SK-N-SH (cell line): ENCODE data around the gene DAB2IP. TPM values are rescaled to one million over a fixed set of nuclear protein-coding genes. Genes with fewer than 3 reads are reported as not detected.

Source experiments
- CTCF ChIA-PET: fragments of 300-600, 350-600 bp; formaldehyde crosslinking; extraction: SDS; loops from one replicate; lab custom pipeline; 2021; lab: Yijun Ruan, JAX
- POLR2A ChIA-PET: fragments of 350-600 bp; sonication (Branson Sonifier 250); formaldehyde crosslinking; extraction: SDS; loops from one replicate; lab custom pipeline; 2020; ENCODE audit warnings: antibody characterized with exemption, inconsistent platforms; lab: Yijun Ruan, JAX
- DNase-seq: peaks from one replicate; pipeline ENCODE4 v3.0.0; 2012
- H2AFZ ChIP-seq: fragments of 200-600 bp; sonication (generic); 2 replicates; pipeline ENCODE4 v1.8.1; 2016; ENCODE audit warnings: antibody characterized with exemption, mild to moderate bottlenecking, low read depth
- H3F3A ChIP-seq: fragments of 200-600 bp; sonication (generic); replicated peaks from 2 replicates; pipeline ENCODE3; 2016; ENCODE audit warnings: antibody characterized with exemption, mild to moderate bottlenecking; ENCODE audit not compliant: insufficient read depth
- H3K27ac ChIP-seq, 2 experiments: fragments of 200-500 bp in 1 of 2; fragments of 200-600 bp in 1 of 2; sonication (Bioruptor generic) in 1 of 2; sonication (generic), shearing (Covaris generic) in 1 of 2; 2 replicates each; pipeline versions ENCODE4 v1.5.1 to v1.6.1; 2014 to 2016; ENCODE audit warnings: low read depth in 2 of 2, inconsistent platforms in 1 of 2, low read length in 1 of 2, mild to moderate bottlenecking in 1 of 2, mixed read lengths in 1 of 2
- H3K27me3 ChIP-seq: fragments of 200-600 bp; sonication (generic), shearing (Covaris generic); 2 replicates; pipeline ENCODE4 v1.6.1; 2016; ENCODE audit warnings: mixed run types; ENCODE audit not compliant: insufficient read depth
- H3K36me3 ChIP-seq, 2 experiments: fragments of 200-500 bp in 1 of 2; fragments of 200-600 bp in 1 of 2; sonication (Bioruptor generic) in 1 of 2; sonication (generic) in 1 of 2; replicated peaks in 1 of 2; 2 replicates each; pipeline versions ENCODE3 to v1.5.1; 2014 to 2016; ENCODE audit warnings: low read length in 1 of 2, mild to moderate bottlenecking in 1 of 2; ENCODE audit not compliant: insufficient read depth in 2 of 2, control insufficient read depth in 1 of 2
- H3K4me1 ChIP-seq, 2 experiments: fragments of 200-500 bp in 1 of 2; fragments of 200-600 bp in 1 of 2; sonication (Bioruptor generic) in 1 of 2; sonication (generic), shearing (Covaris generic) in 1 of 2; 2 replicates each; pipeline versions ENCODE4 v1.5.1 to v1.6.1; 2014 to 2016; ENCODE audit warnings: low read depth in 1 of 2, low read length in 1 of 2, mixed run types in 1 of 2; ENCODE audit not compliant: insufficient read depth in 2 of 2, control insufficient read depth in 1 of 2
- H3K4me2 ChIP-seq: fragments of 200-600 bp; sonication (generic), shearing (Covaris generic); 2 replicates; pipeline ENCODE4 v1.6.1; 2017; ENCODE audit warnings: mixed run types
- H3K4me3 ChIP-seq, 2 experiments: fragments of 200-500 bp in 1 of 2; fragments of 200-600 bp in 1 of 2; sonication (Bioruptor generic) in 1 of 2; sonication (generic), shearing (Covaris generic) in 1 of 2; 2 replicates each; pipeline versions ENCODE4 v1.5.1 to v1.8.1; 2014 to 2016; ENCODE audit warnings: low read depth in 2 of 2, inconsistent platforms in 1 of 2, low read length in 1 of 2, mild to moderate bottlenecking in 1 of 2, mixed read lengths in 1 of 2, moderate library complexity in 1 of 2
- H3K79me2 ChIP-seq: fragments of 200-600 bp; sonication (generic); 2 replicates; pipeline ENCODE4 v1.8.1; 2017; ENCODE audit warnings: mild to moderate bottlenecking; ENCODE audit not compliant: insufficient read depth
- H3K9ac ChIP-seq: fragments of 200-600 bp; sonication (generic); 2 replicates; pipeline ENCODE4 v1.6.1; 2017; ENCODE audit warnings: mixed run types
- H3K9me2 ChIP-seq: fragments of 200-600 bp; sonication (generic); 2 replicates; pipeline ENCODE4 v1.6.1; 2017; ENCODE audit warnings: mixed run types
- H3K9me3 ChIP-seq: fragments of 200-600 bp; sonication (generic); 2 replicates; pipeline ENCODE4 v1.6.1; 2017; ENCODE audit warnings: mixed run types, mild to moderate bottlenecking, moderate library complexity
- H4K20me1 ChIP-seq: fragments of 200-600 bp; sonication (generic); 2 replicates; pipeline ENCODE4 v1.6.1; 2017; ENCODE audit warnings: mild to moderate bottlenecking, mixed run types; ENCODE audit not compliant: insufficient read depth
- EP300 ChIP-seq, 2 experiments: IDR thresholded peaks; 2 replicates each; pipeline versions ENCODE4 v1.4.0 to v1.6.1; 2012; ENCODE audit warnings: borderline replicate concordance in 1 of 2, low read depth in 1 of 2, low read length in 1 of 2
- EZH2phosphoT487 ChIP-seq: fragments of 200-600 bp; sonication (generic); IDR thresholded peaks from 2 replicates; pipeline ENCODE4 v1.6.1; 2017; ENCODE audit warnings: low read depth, mixed run types, mild to moderate bottlenecking, antibody characterized with exemption, moderate library complexity, borderline replicate concordance
- FOXJ3 ChIP-seq: sonication (generic); formaldehyde crosslinking; IDR thresholded peaks from 2 replicates; pipeline ENCODE4 v1.5.1; 2020; ENCODE audit warnings: mild to moderate bottlenecking, missing genetic modification reagents
- FOXM1 ChIP-seq: IDR thresholded peaks from 2 replicates; pipeline ENCODE4 v1.4.0; 2012; ENCODE audit warnings: low read depth, mild to moderate bottlenecking
- GABPA ChIP-seq: IDR thresholded peaks from 2 replicates; pipeline ENCODE4 v1.4.0; 2012; ENCODE audit warnings: low read depth, mild to moderate bottlenecking
- MXI1 ChIP-seq: IDR thresholded peaks from 2 replicates; pipeline ENCODE4 v1.6.1; 2012; ENCODE audit warnings: mild to moderate bottlenecking, low read depth, low read length, improper control_type of control experiment
- NRF1 ChIP-seq: IDR thresholded peaks from 2 replicates; pipeline ENCODE4 v1.6.1; 2012; ENCODE audit warnings: low read depth, mild to moderate bottlenecking, low read length
- POLR2AphosphoS5 ChIP-seq: IDR thresholded peaks from 2 replicates; pipeline ENCODE4 v1.6.1; 2012; ENCODE audit warnings: low read depth, low read length
- RAD21 ChIP-seq: IDR thresholded peaks from 2 replicates; pipeline ENCODE4 v1.6.1; 2012; ENCODE audit warnings: mild to moderate bottlenecking, low read length
- RFX5 ChIP-seq: IDR thresholded peaks from 2 replicates; pipeline ENCODE4 v1.6.1; 2012; ENCODE audit warnings: mild to moderate bottlenecking, improper control_type of control experiment, low read length
- RXRA ChIP-seq: IDR thresholded peaks from 2 replicates; pipeline ENCODE4 v1.4.0; 2012; ENCODE audit warnings: low read depth, mild to moderate bottlenecking, borderline replicate concordance
- SIN3A ChIP-seq: IDR thresholded peaks from 2 replicates; pipeline ENCODE4 v1.6.1; 2012; ENCODE audit warnings: low read depth, mild to moderate bottlenecking, low read length, moderate library complexity, borderline replicate concordance
- TAF1 ChIP-seq: IDR thresholded peaks from 2 replicates; pipeline ENCODE4 v1.6.1; 2012; ENCODE audit warnings: low read depth, mild to moderate bottlenecking, low read length, moderate library complexity, borderline replicate concordance
- TCF12 ChIP-seq: IDR thresholded peaks from 2 replicates; pipeline ENCODE4 v1.4.0; 2012
- TEAD4 ChIP-seq: IDR thresholded peaks from 2 replicates; pipeline ENCODE4 v1.4.0; 2012; ENCODE audit warnings: mild to moderate bottlenecking, borderline replicate concordance; ENCODE audit not compliant: insufficient read depth
- WGBS: methylation state at CpG from one replicate; pipeline ENCODE4 v1.1.6; 2017; ENCODE audit warnings: low lambda C conversion rate; 5-methylcytosine and 5-hydroxymethylcytosine counted together
- polyA plus RNA-seq, 3 experiments: library from polyadenylated mRNA; depleted of rRNA; stranded (reverse); fragments of >200 nt; gene quantifications; 2 replicates each; pipeline ENCODE4 v1.2.3, GENCODE V29; 2012
- TF ChIP-seq, protein P1 (sequence below): IDR thresholded peaks from 2 replicates; pipeline ENCODE4 v1.4.0; 2012; ENCODE audit warnings: low read depth, borderline replicate concordance
- TF ChIP-seq, protein P2 (sequence below): IDR thresholded peaks from 2 replicates; pipeline ENCODE4 v1.6.1; 2012; ENCODE audit warnings: mild to moderate bottlenecking, low read depth, low read length, moderate library complexity
- TF ChIP-seq, protein P3 (sequence below): fragments of 150-350 bp; IDR thresholded peaks from 2 replicates; pipeline ENCODE4 v1.6.1; 2017; ENCODE audit warnings: antibody characterized with exemption, low read length, low read depth, borderline replicate concordance
- TF ChIP-seq, protein P4 (sequence below): IDR thresholded peaks from 2 replicates; pipeline ENCODE4 v1.4.0; 2012; ENCODE audit warnings: low read depth, borderline replicate concordance

DAB2IP gene
- polyA plus RNA-seq, 1 of the 3 experiments (the other 2 are of a cell fraction) = 21.4 TPM

DNA sequence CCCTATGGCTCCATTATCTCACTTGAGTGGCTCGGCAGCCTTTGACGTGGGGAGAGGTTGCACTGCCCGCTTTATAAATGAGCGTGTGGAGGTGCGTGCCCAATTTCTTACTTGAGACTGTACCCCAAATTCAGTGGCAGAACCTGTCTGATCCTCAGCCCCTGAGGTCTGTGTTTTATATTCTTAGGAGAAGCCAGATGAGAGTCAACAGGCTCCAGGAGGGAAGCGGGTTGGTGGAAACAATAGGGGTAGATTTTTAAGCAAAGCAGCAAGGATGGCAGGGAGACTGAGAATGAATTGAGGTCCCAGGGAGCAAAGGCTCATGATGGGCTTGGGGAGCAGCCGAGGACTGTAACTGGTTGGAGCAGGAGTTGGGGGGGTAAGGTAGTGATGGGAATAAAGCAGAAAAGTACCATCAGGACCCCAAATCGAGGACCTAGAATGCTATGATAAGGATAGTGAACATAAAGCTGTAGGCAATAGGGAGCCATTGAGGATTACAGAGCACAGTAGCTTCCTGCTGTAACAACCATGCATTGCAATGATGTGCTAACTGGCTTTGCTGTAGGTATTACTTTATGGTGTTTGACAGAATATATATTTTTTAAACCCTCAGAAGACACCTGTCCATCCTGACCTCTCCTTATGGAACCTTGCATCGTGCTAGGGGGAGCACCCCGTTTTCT, 43.1 kb upstream of the DAB2IP start (continued):
- TF ChIP-seq EP300 (IDR thresholded peaks at IDR 0.05; ENCODE audit: borderline replicate concordance in 1 of 2, low read depth in 1 of 2, low read length in 1 of 2) = no peak
- peak; percentile 14; the same call in 1 of the 2 replicates for TF ChIP-seq RAD21
- TF ChIP-seq, protein P1, sequence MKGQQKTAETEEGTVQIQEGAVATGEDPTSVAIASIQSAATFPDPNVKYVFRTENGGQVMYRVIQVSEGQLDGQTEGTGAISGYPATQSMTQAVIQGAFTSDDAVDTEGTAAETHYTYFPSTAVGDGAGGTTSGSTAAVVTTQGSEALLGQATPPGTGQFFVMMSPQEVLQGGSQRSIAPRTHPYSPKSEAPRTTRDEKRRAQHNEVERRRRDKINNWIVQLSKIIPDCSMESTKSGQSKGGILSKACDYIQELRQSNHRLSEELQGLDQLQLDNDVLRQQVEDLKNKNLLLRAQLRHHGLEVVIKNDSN = no peak
- TF ChIP-seq EZH2phosphoT487 = no peak
- TF ChIP-seq, protein P2, sequence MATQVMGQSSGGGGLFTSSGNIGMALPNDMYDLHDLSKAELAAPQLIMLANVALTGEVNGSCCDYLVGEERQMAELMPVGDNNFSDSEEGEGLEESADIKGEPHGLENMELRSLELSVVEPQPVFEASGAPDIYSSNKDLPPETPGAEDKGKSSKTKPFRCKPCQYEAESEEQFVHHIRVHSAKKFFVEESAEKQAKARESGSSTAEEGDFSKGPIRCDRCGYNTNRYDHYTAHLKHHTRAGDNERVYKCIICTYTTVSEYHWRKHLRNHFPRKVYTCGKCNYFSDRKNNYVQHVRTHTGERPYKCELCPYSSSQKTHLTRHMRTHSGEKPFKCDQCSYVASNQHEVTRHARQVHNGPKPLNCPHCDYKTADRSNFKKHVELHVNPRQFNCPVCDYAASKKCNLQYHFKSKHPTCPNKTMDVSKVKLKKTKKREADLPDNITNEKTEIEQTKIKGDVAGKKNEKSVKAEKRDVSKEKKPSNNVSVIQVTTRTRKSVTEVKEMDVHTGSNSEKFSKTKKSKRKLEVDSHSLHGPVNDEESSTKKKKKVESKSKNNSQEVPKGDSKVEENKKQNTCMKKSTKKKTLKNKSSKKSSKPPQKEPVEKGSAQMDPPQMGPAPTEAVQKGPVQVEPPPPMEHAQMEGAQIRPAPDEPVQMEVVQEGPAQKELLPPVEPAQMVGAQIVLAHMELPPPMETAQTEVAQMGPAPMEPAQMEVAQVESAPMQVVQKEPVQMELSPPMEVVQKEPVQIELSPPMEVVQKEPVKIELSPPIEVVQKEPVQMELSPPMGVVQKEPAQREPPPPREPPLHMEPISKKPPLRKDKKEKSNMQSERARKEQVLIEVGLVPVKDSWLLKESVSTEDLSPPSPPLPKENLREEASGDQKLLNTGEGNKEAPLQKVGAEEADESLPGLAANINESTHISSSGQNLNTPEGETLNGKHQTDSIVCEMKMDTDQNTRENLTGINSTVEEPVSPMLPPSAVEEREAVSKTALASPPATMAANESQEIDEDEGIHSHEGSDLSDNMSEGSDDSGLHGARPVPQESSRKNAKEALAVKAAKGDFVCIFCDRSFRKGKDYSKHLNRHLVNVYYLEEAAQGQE = no peak

DNA sequence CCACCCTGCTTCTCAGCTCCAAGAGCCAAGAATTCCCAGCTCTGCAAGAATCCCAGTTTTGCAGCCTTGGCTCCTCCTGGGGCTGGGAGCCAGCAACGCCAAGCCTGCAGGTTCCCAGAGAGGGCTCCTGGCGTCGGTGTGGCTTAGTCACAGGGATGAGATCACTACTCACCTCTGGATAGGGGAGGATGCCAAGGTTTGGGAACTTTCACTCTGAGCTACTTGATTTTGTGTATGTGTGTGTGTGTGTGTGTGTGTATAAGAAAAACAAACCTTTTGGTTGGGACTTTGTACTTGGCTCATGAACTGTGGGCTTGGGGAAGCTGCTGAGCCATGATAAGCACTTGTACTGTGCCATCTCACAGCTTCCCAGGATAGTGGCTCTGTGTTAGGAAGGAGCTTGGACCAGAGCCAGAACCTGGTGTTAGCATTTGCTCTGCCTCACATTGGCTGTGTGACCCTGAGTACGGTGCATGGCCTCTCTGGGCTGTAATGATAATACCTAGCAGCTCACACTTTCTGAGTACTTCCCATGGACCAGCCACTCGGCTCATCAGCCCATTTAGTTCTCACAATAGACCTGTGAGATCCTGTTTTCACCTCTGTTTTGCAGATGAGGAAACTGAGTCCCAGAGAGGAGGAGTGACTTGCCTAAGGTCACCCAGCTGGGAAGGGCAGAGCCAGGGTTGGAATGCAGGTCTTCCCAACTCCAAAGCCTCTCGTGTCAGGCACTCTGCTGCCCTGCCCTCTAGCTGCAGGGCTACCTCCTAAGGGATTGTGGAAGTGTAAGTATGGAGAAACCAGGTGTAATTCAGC, 41.4 kb upstream of the DAB2IP start:
- peaks cover 20% of the 10 kb centered on the region for H3F3A ChIP-seq
- peaks cover 23% of the 10 kb centered on the region for H4K20me1 ChIP-seq
- H3K9me3 ChIP-seq = no peaks in the 10 kb centered on the region
- WGBS = 47% methylated on average over 6 of the region's 6 CpGs
- POLR2A ChIA-PET = no interaction called here
- H3K4me1 ChIP-seq = peaks cover 28 to 39% of the 10 kb centered on the region in 2 experiments; a peak in 3 of 4 replicates
- no peak overlapping the region for H3K4me3 ChIP-seq
- H3K9ac ChIP-seq = no peak overlapping the region
- H3K36me3 ChIP-seq = no peaks in the 10 kb centered on the region
- H2AFZ ChIP-seq = no peak overlapping the region
- peak overlapping the region; percentile 3 to 44; a peak in 2 of 4 replicates for H3K27ac ChIP-seq
- CTCF ChIA-PET = interaction anchor here (0.6 to 3.1 kb wide), 9 partner anchors 10 to 86 kb away, joined by 3 to 15 read pairs (median 5); no protein-coding TSS in a partner anchor
- H3K9me2 ChIP-seq = no peaks in the 10 kb centered on the region
- no peak for DNase-seq
- H3K79me2 ChIP-seq = no peaks in the 10 kb centered on the region
- no peaks in the 10 kb centered on the region for H3K27me3 ChIP-seq
- H3K4me2 ChIP-seq = peak overlapping the region; percentile 37; the same call in 1 of the 2 replicates
- TF ChIP-seq EP300 (IDR thresholded peaks at IDR 0.05; ENCODE audit: borderline replicate concordance in 1 of 2, low read depth in 1 of 2, low read length in 1 of 2) (peak in 1 of 2 experiments; percentile 20; a peak in 1 of 4 replicates), FOXJ3 (CRISPR knock-in tag) (no peak), FOXM1 (no peak), MXI1 (no peak), GABPA (no peak), TCF12 (peak; percentile 63), POLR2AphosphoS5 (no peak), SIN3A (no peak), TAF1 (no peak), NRF1 (no peak), TEAD4 (0 out of 2 replicates have a peak, but pooled peaks have one; percentile 17), RFX5 (no peak), RXRA (peak; percentile 29; the same call in 1 of the 2 replicates)
- TF ChIP-seq, protein P3, sequence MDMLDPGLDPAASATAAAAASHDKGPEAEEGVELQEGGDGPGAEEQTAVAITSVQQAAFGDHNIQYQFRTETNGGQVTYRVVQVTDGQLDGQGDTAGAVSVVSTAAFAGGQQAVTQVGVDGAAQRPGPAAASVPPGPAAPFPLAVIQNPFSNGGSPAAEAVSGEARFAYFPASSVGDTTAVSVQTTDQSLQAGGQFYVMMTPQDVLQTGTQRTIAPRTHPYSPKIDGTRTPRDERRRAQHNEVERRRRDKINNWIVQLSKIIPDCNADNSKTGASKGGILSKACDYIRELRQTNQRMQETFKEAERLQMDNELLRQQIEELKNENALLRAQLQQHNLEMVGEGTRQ = no peak
- TF ChIP-seq, protein P4, sequence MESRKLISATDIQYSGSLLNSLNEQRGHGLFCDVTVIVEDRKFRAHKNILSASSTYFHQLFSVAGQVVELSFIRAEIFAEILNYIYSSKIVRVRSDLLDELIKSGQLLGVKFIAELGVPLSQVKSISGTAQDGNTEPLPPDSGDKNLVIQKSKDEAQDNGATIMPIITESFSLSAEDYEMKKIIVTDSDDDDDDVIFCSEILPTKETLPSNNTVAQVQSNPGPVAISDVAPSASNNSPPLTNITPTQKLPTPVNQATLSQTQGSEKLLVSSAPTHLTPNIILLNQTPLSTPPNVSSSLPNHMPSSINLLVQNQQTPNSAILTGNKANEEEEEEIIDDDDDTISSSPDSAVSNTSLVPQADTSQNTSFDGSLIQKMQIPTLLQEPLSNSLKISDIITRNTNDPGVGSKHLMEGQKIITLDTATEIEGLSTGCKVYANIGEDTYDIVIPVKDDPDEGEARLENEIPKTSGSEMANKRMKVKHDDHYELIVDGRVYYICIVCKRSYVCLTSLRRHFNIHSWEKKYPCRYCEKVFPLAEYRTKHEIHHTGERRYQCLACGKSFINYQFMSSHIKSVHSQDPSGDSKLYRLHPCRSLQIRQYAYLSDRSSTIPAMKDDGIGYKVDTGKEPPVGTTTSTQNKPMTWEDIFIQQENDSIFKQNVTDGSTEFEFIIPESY = no peak
- TF ChIP-seq, protein P1 = no peak
